H1 (cell line): Measurements from ENCODE around the gene MAP2K7. TPM values are rescaled to one million over a fixed set of nuclear protein-coding genes. Genes with fewer than 3 reads are reported as not detected.

ENCODE experiments used
- CTCF ChIA-PET: fragments of 300-600 bp; sonication (Branson Sonifier 250); formaldehyde crosslinking; loops from one replicate; lab custom pipeline; 2021; ENCODE audit not compliant: partially characterized antibody; lab: Charles Lee
- POLR2A ChIA-PET: fragments of 300-600 bp; sonication (Branson Sonifier 250); formaldehyde crosslinking; loops from one replicate; lab custom pipeline; 2021; ENCODE audit warnings: inconsistent platforms; ENCODE audit not compliant: partially characterized antibody; lab: Charles Lee
- DNase-seq, 2 experiments: peaks; one replicate each; pipeline versions ENCODE4 v3.0.0 to v3.0.0-alpha.2; 2010 to 2022; ENCODE audit warnings: low spot score in 2 of 2, low read depth in 1 of 2, mixed read lengths in 1 of 2
- FAIRE-seq: peaks from 2 replicates; lab custom pipeline; 2011; peaks lifted over from hg19 to GRCh38; lab: Jason Lieb, UNC
- H2AFZ ChIP-seq: 2 replicates; pipeline ENCODE4 v1.8.1; 2012; ENCODE audit warnings: low read length, inconsistent platforms
- H2AK5ac ChIP-seq: 2 replicates; pipeline ENCODE4 v1.6.1; 2013; ENCODE audit warnings: low read depth, low read length
- H2BK120ac ChIP-seq: replicated peaks from 2 replicates; pipeline ENCODE3; 2013; ENCODE audit warnings: low read depth, low read length, inconsistent platforms
- H2BK12ac ChIP-seq: 2 replicates; pipeline ENCODE4 v1.6.1; 2013; ENCODE audit warnings: low read depth, low read length
- H2BK15ac ChIP-seq: 2 replicates; pipeline ENCODE4 v1.6.1; 2013; ENCODE audit warnings: low read length
- H2BK20ac ChIP-seq: 2 replicates; pipeline ENCODE4 v1.6.1; 2013; ENCODE audit warnings: low read length
- H2BK5ac ChIP-seq: 2 replicates; pipeline ENCODE4 v1.6.1; 2013; ENCODE audit warnings: low read depth, low read length
- H3K14ac ChIP-seq: 2 replicates; pipeline ENCODE4 v1.6.1; 2013; ENCODE audit warnings: inconsistent platforms; ENCODE audit not compliant: insufficient read length
- H3K18ac ChIP-seq: 2 replicates; pipeline ENCODE4 v1.6.1; 2013; ENCODE audit warnings: low read length; ENCODE audit errors: extremely low read depth
- H3K23ac ChIP-seq: 2 replicates; pipeline ENCODE4 v1.6.1; 2013; ENCODE audit warnings: inconsistent platforms; ENCODE audit not compliant: insufficient read length
- H3K23me2 ChIP-seq: 2 replicates; pipeline ENCODE4 v1.6.1; 2013; ENCODE audit warnings: low read depth, low read length
- H3K27ac ChIP-seq: 2 replicates; pipeline ENCODE4 v1.6.1; 2011; ENCODE audit warnings: low read depth, low read length, inconsistent platforms
- H3K27me3 ChIP-seq, 4 experiments: replicated peaks in 1 of 4; 1 replicate in 1 of 4; 2 replicates in 3 of 4; pipeline versions ENCODE4 v1.6.1 to v1.8.1; 2011 to 2013; ENCODE audit warnings: low read length in 3 of 4, mild to moderate bottlenecking in 3 of 4, inconsistent platforms in 2 of 4, mixed read lengths in 2 of 4, moderate library complexity in 1 of 4; ENCODE audit not compliant: control insufficient read depth in 3 of 4, insufficient read depth in 3 of 4; ENCODE audit errors: extremely low read depth in 1 of 4
- H3K36me3 ChIP-seq, 4 experiments: 2 replicates each; pipeline versions ENCODE4 v1.6.1 to v1.8.1; 2011 to 2013; ENCODE audit warnings: mild to moderate bottlenecking in 4 of 4, low read length in 3 of 4, moderate library complexity in 2 of 4, control low read depth in 1 of 4, inconsistent platforms in 1 of 4; ENCODE audit not compliant: insufficient read depth in 4 of 4, control insufficient read depth in 2 of 4
- H3K4ac ChIP-seq: replicated peaks from 2 replicates; pipeline ENCODE3; 2013; ENCODE audit warnings: low read length, low read depth, mixed read lengths, inconsistent platforms; ENCODE audit not compliant: insufficient read length
- H3K4me1 ChIP-seq, 4 experiments: replicated peaks in 1 of 4; 1 replicate in 1 of 4; 2 replicates in 3 of 4; pipeline versions ENCODE4 v1.6.1 to v1.8.1; 2011 to 2013; ENCODE audit warnings: low read length in 3 of 4, inconsistent platforms in 2 of 4, mixed read lengths in 1 of 4; ENCODE audit not compliant: insufficient read depth in 4 of 4, control insufficient read depth in 3 of 4
- H3K4me2 ChIP-seq, 2 experiments: 2 replicates each; pipeline versions ENCODE4 v1.6.1 to v1.8.1; 2011 to 2013; ENCODE audit warnings: low read depth in 2 of 2, low read length in 2 of 2, control low read depth in 1 of 2, inconsistent platforms in 1 of 2, mild to moderate bottlenecking in 1 of 2; ENCODE audit not compliant: insufficient read depth in 1 of 2
- H3K4me3 ChIP-seq, 4 experiments: fragments of 200-600, 300-600 bp in 1 of 4; sonication (generic), shearing (Covaris generic), sonication (Bioruptor Twin) in 1 of 4; 2 replicates each; pipeline versions ENCODE4 v1.5.1 to v1.8.1; 2011 to 2016; ENCODE audit warnings: low read length in 4 of 4, low read depth in 3 of 4, control low read depth in 2 of 4, inconsistent platforms in 2 of 4, mild to moderate bottlenecking in 2 of 4, mixed read lengths in 1 of 4, moderate library complexity in 1 of 4; ENCODE audit not compliant: insufficient read depth in 2 of 4; ENCODE audit errors: extremely low read depth in 1 of 4
- H3K56ac ChIP-seq: replicated peaks from 2 replicates; pipeline ENCODE3; 2013; ENCODE audit warnings: low read depth, mild to moderate bottlenecking, mixed read lengths, low read length, inconsistent platforms; ENCODE audit not compliant: insufficient read length
- H3K79me1 ChIP-seq: 2 replicates; pipeline ENCODE4 v1.6.1; 2013; ENCODE audit warnings: low read depth, low read length, control low read depth
- H3K79me2 ChIP-seq, 2 experiments: 2 replicates each; pipeline versions ENCODE4 v1.6.1 to v1.8.1; 2012 to 2013; ENCODE audit warnings: low read length in 2 of 2, mild to moderate bottlenecking in 2 of 2, inconsistent platforms in 1 of 2; ENCODE audit not compliant: insufficient read depth in 2 of 2, control insufficient read depth in 1 of 2
- H3K9ac ChIP-seq, 4 experiments: replicated peaks in 1 of 4; 1 replicate in 1 of 4; 2 replicates in 3 of 4; pipeline versions ENCODE4 v1.6.1 to v1.8.1; 2011 to 2013; ENCODE audit warnings: low read depth in 3 of 4, low read length in 3 of 4, control low read depth in 2 of 4, mild to moderate bottlenecking in 2 of 4, moderate library complexity in 2 of 4, inconsistent platforms in 1 of 4; ENCODE audit errors: extremely low read depth in 1 of 4
- H3K9me3 ChIP-seq, 2 experiments: 2 replicates each; pipeline versions ENCODE4 v1.6.1 to v1.8.1; 2012 to 2013; ENCODE audit warnings: mild to moderate bottlenecking in 2 of 2, moderate library complexity in 2 of 2, control low read depth in 1 of 2, inconsistent platforms in 1 of 2, low read depth in 1 of 2, low read length in 1 of 2, mixed read lengths in 1 of 2; ENCODE audit not compliant: insufficient read depth in 2 of 2
- H4K20me1 ChIP-seq, 2 experiments: replicated peaks in 1 of 2; 2 replicates each; pipeline versions ENCODE3 to v1.8.1; 2011 to 2013; ENCODE audit warnings: inconsistent platforms in 2 of 2, low read length in 2 of 2, mild to moderate bottlenecking in 1 of 2; ENCODE audit not compliant: insufficient read depth in 2 of 2, control insufficient read depth in 1 of 2
- H4K5ac ChIP-seq: 2 replicates; pipeline ENCODE4 v1.6.1; 2013; ENCODE audit warnings: low read length, low read depth, mixed read lengths, inconsistent platforms; ENCODE audit not compliant: insufficient read length
- H4K8ac ChIP-seq: 2 replicates; pipeline ENCODE4 v1.8.0; 2013; ENCODE audit warnings: mild to moderate bottlenecking, moderate library complexity, low read length, inconsistent platforms; ENCODE audit not compliant: insufficient read depth; ENCODE audit errors: extremely low read depth
- H4K91ac ChIP-seq: replicated peaks from 2 replicates; pipeline ENCODE3; 2013; ENCODE audit warnings: low read length, mixed read lengths, inconsistent platforms; ENCODE audit not compliant: insufficient read length
- CBX8 ChIP-seq: fragments of 300-800, 300-1000 bp; sonication (generic); IDR thresholded peaks from 2 replicates; pipeline ENCODE4 v1.7.1; 2016; ENCODE audit warnings: low read depth, low read length, borderline replicate concordance
- CHD2 ChIP-seq: IDR thresholded peaks from 2 replicates; pipeline ENCODE4 v1.6.1; 2012; ENCODE audit warnings: low read length, improper control_type of control experiment
- GABPA ChIP-seq: IDR thresholded peaks from 2 replicates; pipeline ENCODE4 v1.6.1; 2011; ENCODE audit warnings: mild to moderate bottlenecking, low read length, moderate library complexity, borderline replicate concordance; ENCODE audit not compliant: insufficient read depth
- NRF1 ChIP-seq: IDR thresholded peaks from 2 replicates; pipeline ENCODE4 v1.6.1; 2011; ENCODE audit warnings: mild to moderate bottlenecking, low read depth, low read length, improper control_type of control experiment
- PHF8 ChIP-seq: fragments of 200-600 bp; sonication (generic); conservative IDR thresholded peaks from 2 replicates; pipeline ENCODE4 v1.7.1; 2012; ENCODE audit warnings: low read depth, mild to moderate bottlenecking, inconsistent platforms, low read length, moderate library complexity
- RFX5 ChIP-seq: IDR thresholded peaks from 2 replicates; pipeline ENCODE4 v1.6.1; 2011; ENCODE audit warnings: low read depth, low read length, improper control_type of control experiment, borderline replicate concordance
- whole genome bisulfite sequencing, 2 experiments: shearing (Covaris generic) in 1 of 2; methylation state at CpG; one replicate each; pipeline versions ENCODE4 v1.1.6 to v1.1.7; 2013 to 2015; ENCODE audit warnings: low lambda C conversion rate in 2 of 2, mixed read lengths in 2 of 2, inconsistent platforms in 1 of 2, low coverage in 1 of 2, missing lambda C conversion rate in 1 of 2; ENCODE audit not compliant: insufficient replicate concordance in 2 of 2, insufficient coverage in 1 of 2, insufficient read length in 1 of 2; ENCODE audit errors: extremely low coverage in 1 of 2, missing lambda C conversion rate in 1 of 2; 5-methylcytosine and 5-hydroxymethylcytosine counted together
- polyA plus RNA-seq, 7 experiments: library from polyadenylated mRNA; depleted of rRNA in 3 of 7; stranded (reverse) in 5 of 7; unstranded in 2 of 7; fragments of >200 nt in 5 of 7; fragments of 200-250 nt in 2 of 7; gene quantifications; 1 replicate in 5 of 7; 2 replicates in 1 of 7; 4 replicates in 1 of 7; pipeline versions ENCODE4 v1.2.1 to v1.2.3, GENCODE V29; 2011 to 2013; ENCODE audit warnings: missing spikeins in 2 of 7, mixed read lengths in 2 of 7
- total RNA-seq: library from RNA; stranded (reverse); fragmentation: NEBNext Ultra II Directional; extraction: Animal tissue kit (Norgen Biotek cat#: 25700); gene quantifications from 2 replicates; pipeline ENCODE4 v1.2.1, GENCODE V29; 2021

The MAP2K7 gene
- total and polyA plus RNA-seq, 2 of the 8 experiments (the other 6 are each of a cell fraction or from before 2014, with no cell fraction given) = 8.9 to 38.3 TPM

GRCh38 chr19:7856109-7856591 lies 47.5 kb upstream of the MAP2K7 start:
- Histone ChIP-seq H3K79me2 (no peaks in the 10 kb centered on the region), H3K79me1 (no peaks in the 10 kb centered on the region), H4K91ac (no peak overlapping the region), H2AK5ac (no peak overlapping the region), H2BK15ac (no peak overlapping the region), H2BK12ac (no peak overlapping the region), H3K4me1 (peaks cover 4 to 17% (median 10%) of the 10 kb centered on the region in 4 experiments; a peak in 6 of 7 replicates), H3K9ac (no peak overlapping the region), H3K9me3 (no peaks in the 10 kb centered on the region), H2AFZ (no peak overlapping the region), H3K4me2 (no peak overlapping the region), H3K14ac (no peak overlapping the region), H3K56ac (no peak overlapping the region), H3K18ac (no peak overlapping the region), H2BK120ac (no peak overlapping the region), H4K8ac (peak overlapping the region; percentile 57; the same call in 1 of the 2 replicates), H3K23ac (no peak overlapping the region), H3K23me2 (peaks cover 5% of the 10 kb centered on the region; the same call in 1 of the 2 replicates), H3K27ac (no peak overlapping the region), H3K27me3 (peaks cover 0 to 6% (median 4%) of the 10 kb centered on the region in 4 experiments; a peak in 3 of 7 replicates), H2BK5ac (0 out of 2 replicates have a peak overlapping the region, but pooled peaks have one; percentile 1), H4K5ac (no peak overlapping the region), H3K4me3 (no peak overlapping the region), H4K20me1 (peaks cover 0 to 4% of the 10 kb centered on the region in 2 experiments), H2BK20ac (no peak overlapping the region), H3K36me3 (no peaks in the 10 kb centered on the region), H3K4ac (no peak overlapping the region)
- ChIA-PET CTCF (interaction anchor here (0.8 to 2.9 kb wide), 4 partner anchors 7 to 124 kb away, joined by 3 to 21 read pairs (median 4); no protein-coding TSS in a partner anchor), POLR2A (interaction anchor here (1.0 to 2.5 kb wide), 2 partner anchors 32 to 61 kb away, joined by 3 to 18 read pairs; no protein-coding TSS in a partner anchor)
- DNase-seq (no peak), FAIRE-seq (no peak)
- WGBS, 2 experiments = 83% methylated on average over 16 of the region's 16 CpGs; no CpG with 5 or more reads in 1 of the 2 experiments
- TF ChIP-seq CHD2 (no peak), NRF1 (no peak), RFX5 (no peak), PHF8 (no peak), GABPA (no peak), CBX8 (no peak)
